ENCODE results near the gene LARGE1. TPM values are rescaled to one million over a fixed set of nuclear protein-coding genes. Genes with fewer than 3 reads are reported as not detected.
"Not testable (repeated sequence)": the region's sequence is repeated elsewhere in the genome, so short reads cannot be mapped to it uniquely, and the experiment has no call there.

The LARGE1 gene
- total RNA-seq, 1 experiment from 2014 or later = 1.6 TPM

- no peak for DNase-seq (ENCODE audit: extremely low read depth, low read depth)
Observed at GRCh38 chr22:33402325-33402724, 518.0 kb downstream of the LARGE1 start.

- DNase-seq (ENCODE audit: extremely low read depth, low read depth) = no peak
Observed at GRCh38 chr22:33401291-33401690, 519.0 kb downstream of the LARGE1 start.

- no peak for DNase-seq (ENCODE audit: extremely low read depth, low read depth)
Observed at GRCh38 chr22:33400891-33401290, 519.4 kb downstream of the LARGE1 start.

GRCh38 chr22:33400061-33400840 lies 520.0 kb downstream of the LARGE1 start:
- no peak for DNase-seq (ENCODE audit: extremely low read depth, low read depth)

GRCh38 chr22:33397381-33397907 lies 522.8 kb downstream of the LARGE1 start:
- DNase-seq (ENCODE audit: extremely low read depth, low read depth) = no peak

GRCh38 chr22:33393432-33393831 lies 526.8 kb downstream of the LARGE1 start:
- no peak for DNase-seq (ENCODE audit: extremely low read depth, low read depth)

- DNase-seq (ENCODE audit: extremely low read depth, low read depth) = no peak
Observed at GRCh38 chr22:33391298-33391697, 529.0 kb downstream of the LARGE1 start.

- no peak for DNase-seq (ENCODE audit: extremely low read depth, low read depth)
Observed at GRCh38 chr22:33389936-33390335, 530.3 kb downstream of the LARGE1 start.

GRCh38 chr22:33386270-33386669 lies 534.0 kb downstream of the LARGE1 start:
- no peak for DNase-seq (ENCODE audit: extremely low read depth, low read depth)

GRCh38 chr22:33385611-33386010 lies 534.7 kb downstream of the LARGE1 start:
- DNase-seq (ENCODE audit: extremely low read depth, low read depth) = no peak

- no peak for DNase-seq (ENCODE audit: extremely low read depth, low read depth)
Observed at GRCh38 chr22:33382436-33382835, 537.8 kb downstream of the LARGE1 start.

- DNase-seq (ENCODE audit: extremely low read depth, low read depth) = no peak
Observed at GRCh38 chr22:33381531-33382406, 538.5 kb downstream of the LARGE1 start.

GRCh38 chr22:33380789-33381530 lies 539.3 kb downstream of the LARGE1 start:
- DNase-seq (ENCODE audit: extremely low read depth, low read depth) = peak; percentile 13

GRCh38 chr22:33379836-33380235 lies 540.4 kb downstream of the LARGE1 start:
- DNase-seq (ENCODE audit: extremely low read depth, low read depth) = no peak

- DNase-seq (ENCODE audit: extremely low read depth, low read depth) = no peak
Observed at GRCh38 chr22:33372875-33373274, 547.4 kb downstream of the LARGE1 start.

- not testable (repeated sequence) for DNase-seq (ENCODE audit: extremely low read depth, low read depth)
Observed at GRCh38 chr22:33363256-33363655, 557.0 kb downstream of the LARGE1 start.

- no peak for DNase-seq (ENCODE audit: extremely low read depth, low read depth)
Observed at GRCh38 chr22:33362702-33363101, 557.6 kb downstream of the LARGE1 start.

GRCh38 chr22:33361581-33361980 lies 558.7 kb downstream of the LARGE1 start:
- DNase-seq (ENCODE audit: extremely low read depth, low read depth) = no peak

GRCh38 chr22:33357981-33358399 lies 562.3 kb downstream of the LARGE1 start:
- no peak for DNase-seq (ENCODE audit: extremely low read depth, low read depth)

- DNase-seq (ENCODE audit: extremely low read depth, low read depth) = no peak
Observed at GRCh38 chr22:33354928-33355327, 565.3 kb downstream of the LARGE1 start.

- no peak for DNase-seq (ENCODE audit: extremely low read depth, low read depth)
Observed at GRCh38 chr22:33353502-33353901, 566.8 kb downstream of the LARGE1 start.
